Caco-2 (cell line): ENCODE data around the gene KCNAB3. TPM values are rescaled to one million over a fixed set of nuclear protein-coding genes. Genes with fewer than 3 reads are reported as not detected.

Experiments used
- BruUV-seq: library from RNA; stranded (reverse); fragments of 400-500 nt; replicated peaks from 2 replicates; lab custom pipeline; 2021; lab: Mats Ljungman, UMichigan
- CTCF ChIA-PET: fragments of 300-600 bp; sonication (Branson Sonifier 250); formaldehyde crosslinking; loops from one replicate; lab custom pipeline; 2022; ENCODE audit warnings: antibody characterized with exemption; lab: Charles Lee
- POLR2A ChIA-PET: fragments of 300-600 bp; sonication (Branson Sonifier 250); formaldehyde crosslinking; loops from one replicate; lab custom pipeline; 2022; ENCODE audit warnings: antibody characterized with exemption; lab: Charles Lee
- DNase-seq, 2 experiments: peaks; one replicate each; pipeline versions ENCODE4 v3.0.0 to v3.0.0-alpha.2; 2020 to 2022
- H3K27me3 ChIP-seq: replicated peaks from 2 replicates; pipeline ENCODE4 v1.6.0; 2011; ENCODE audit warnings: low read length; ENCODE audit not compliant: control insufficient read depth, insufficient read depth
- H3K36me3 ChIP-seq: 2 replicates; pipeline ENCODE4 v1.5.1; 2011; ENCODE audit warnings: low read length; ENCODE audit not compliant: control insufficient read depth, insufficient read depth
- H3K4me1 ChIP-seq: fragments of 250-450 bp; sonication (Bioruptor Pico); 2 replicates; pipeline ENCODE4 v1.5.1; 2020; ENCODE audit warnings: mild to moderate bottlenecking
- H3K4me3 ChIP-seq: 2 replicates; pipeline ENCODE4 v1.5.1; 2011; ENCODE audit warnings: low read depth, mild to moderate bottlenecking, control low read depth, low read length
- H3K9me3 ChIP-seq: fragments of 250-450 bp; sonication (Bioruptor Pico); 2 replicates; pipeline ENCODE4 v1.5.1; 2020; ENCODE audit warnings: mild to moderate bottlenecking, moderate library complexity
- H3K27ac Mint-ChIP-seq: one replicate; pipeline ENCODE4 v1.8.0; 2022; ENCODE audit warnings: mixed read lengths; ENCODE audit not compliant: unreplicated experiment
- H3K27me3 Mint-ChIP-seq: one replicate; pipeline ENCODE4 v1.8.0; 2022; ENCODE audit warnings: mixed read lengths; ENCODE audit not compliant: insufficient read depth, unreplicated experiment
- H3K36me3 Mint-ChIP-seq: one replicate; pipeline ENCODE4 v1.8.0; 2022; ENCODE audit warnings: mild to moderate bottlenecking, mixed read lengths; ENCODE audit not compliant: insufficient read depth, unreplicated experiment
- H3K4me1 Mint-ChIP-seq: one replicate; pipeline ENCODE4 v1.8.0; 2022; ENCODE audit warnings: low read depth, mixed read lengths; ENCODE audit not compliant: unreplicated experiment
- H3K4me3 Mint-ChIP-seq: one replicate; pipeline ENCODE4 v1.8.0; 2022; ENCODE audit warnings: mild to moderate bottlenecking, moderate library complexity, mixed read lengths; ENCODE audit not compliant: unreplicated experiment
- H3K9me3 Mint-ChIP-seq: one replicate; pipeline ENCODE4 v1.8.0; 2022; ENCODE audit warnings: mixed read lengths; ENCODE audit not compliant: unreplicated experiment
- intact Hi-C: fragments of 100-400 bp; cut with micrococcal nuclease; formaldehyde crosslinking; loops from one replicate; pipeline ENCODE4 v1.10.0; 2022; ENCODE audit not compliant: unreplicated experiment
- total RNA-seq: library from RNA; stranded (reverse); gene quantifications from 2 replicates; pipeline ENCODE4 v1.2.3, GENCODE V29; 2022
- TF ChIP-seq, protein P1 (sequence below), 2 experiments: fragments of 200-600 bp in 1 of 2; IDR thresholded peaks; 1 replicate in 1 of 2; 2 replicates in 1 of 2; pipeline versions ENCODE4 v1.5.1 to v1.8.0; 2011 to 2022; ENCODE audit warnings: antibody characterized with exemption in 1 of 2, control low read depth in 1 of 2, inconsistent platforms in 1 of 2, low read depth in 1 of 2, low read length in 1 of 2, mild to moderate bottlenecking in 1 of 2, moderate library complexity in 1 of 2; ENCODE audit not compliant: insufficient read depth in 1 of 2, severe bottlenecking in 1 of 2, unreplicated experiment in 1 of 2

Gene KCNAB3
- total RNA-seq, 1 experiment from 2014 or later = 2.0 TPM

DNA sequence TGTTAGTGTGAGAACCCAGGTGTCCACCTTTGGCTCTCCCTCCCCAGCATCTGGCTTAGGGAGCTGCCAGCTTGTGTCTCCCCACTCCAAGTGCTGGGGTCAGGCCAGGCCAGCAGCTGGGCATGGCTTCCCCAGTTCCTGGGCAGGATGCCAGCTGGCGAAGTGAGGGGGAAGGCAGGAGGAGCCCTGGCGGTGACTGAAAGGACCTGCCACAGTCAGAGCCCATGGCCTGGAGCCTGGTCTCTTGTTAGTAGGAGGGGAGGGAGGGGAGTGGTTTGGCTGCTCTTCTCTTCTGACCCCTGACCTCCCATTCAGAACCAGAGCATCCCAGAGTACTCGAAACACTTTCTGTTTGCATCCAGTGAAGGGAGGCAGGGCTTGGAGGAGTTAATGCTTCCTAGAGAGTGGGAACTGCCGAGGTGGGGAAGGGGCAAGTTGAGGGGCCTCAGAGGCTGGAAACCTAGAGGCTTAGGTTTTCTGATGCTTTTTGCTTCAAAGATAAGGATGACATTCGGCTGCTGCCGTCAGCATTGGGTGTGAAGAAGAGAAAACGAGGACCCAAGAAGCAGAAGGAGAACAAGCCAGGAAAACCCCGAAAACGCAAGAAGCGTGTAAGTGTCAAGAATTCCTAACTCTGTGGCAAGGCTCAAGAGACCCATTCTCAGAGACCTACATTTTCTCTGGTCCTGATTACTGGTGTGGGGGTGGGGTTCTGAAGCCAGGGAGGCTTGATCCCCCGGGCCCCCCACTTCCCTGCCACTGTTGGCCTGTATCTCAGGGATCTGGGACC, 40.3 kb downstream of the KCNAB3 start:
- Histone ChIP-seq H3K9me3 (no peaks in the 10 kb centered on the region), H3K36me3 (no peaks in the 10 kb centered on the region), H3K4me3 (no peak overlapping the region), H3K4me1 (no peaks in the 10 kb centered on the region; the same call in 1 of the 2 replicates), H3K27me3 (no peaks in the 10 kb centered on the region)
- TF ChIP-seq, protein P1, sequence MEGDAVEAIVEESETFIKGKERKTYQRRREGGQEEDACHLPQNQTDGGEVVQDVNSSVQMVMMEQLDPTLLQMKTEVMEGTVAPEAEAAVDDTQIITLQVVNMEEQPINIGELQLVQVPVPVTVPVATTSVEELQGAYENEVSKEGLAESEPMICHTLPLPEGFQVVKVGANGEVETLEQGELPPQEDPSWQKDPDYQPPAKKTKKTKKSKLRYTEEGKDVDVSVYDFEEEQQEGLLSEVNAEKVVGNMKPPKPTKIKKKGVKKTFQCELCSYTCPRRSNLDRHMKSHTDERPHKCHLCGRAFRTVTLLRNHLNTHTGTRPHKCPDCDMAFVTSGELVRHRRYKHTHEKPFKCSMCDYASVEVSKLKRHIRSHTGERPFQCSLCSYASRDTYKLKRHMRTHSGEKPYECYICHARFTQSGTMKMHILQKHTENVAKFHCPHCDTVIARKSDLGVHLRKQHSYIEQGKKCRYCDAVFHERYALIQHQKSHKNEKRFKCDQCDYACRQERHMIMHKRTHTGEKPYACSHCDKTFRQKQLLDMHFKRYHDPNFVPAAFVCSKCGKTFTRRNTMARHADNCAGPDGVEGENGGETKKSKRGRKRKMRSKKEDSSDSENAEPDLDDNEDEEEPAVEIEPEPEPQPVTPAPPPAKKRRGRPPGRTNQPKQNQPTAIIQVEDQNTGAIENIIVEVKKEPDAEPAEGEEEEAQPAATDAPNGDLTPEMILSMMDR (IDR thresholded peaks at IDR 0.05; ENCODE audit: insufficient read depth in 1 of 2, low read depth in 1 of 2, low read length in 1 of 2, severe bottlenecking in 1 of 2, unreplicated experiment in 1 of 2) = no peak
- ChIA-PET POLR2A (no interaction called here), CTCF (no interaction called here)
- DNase-seq = no peak
- H3K9me3 Mint-ChIP-seq = no peaks in the 10 kb centered on the region
- H3K36me3 Mint-ChIP-seq = peaks cover 13% of the 10 kb centered on the region
- H3K4me1 Mint-ChIP-seq = no peaks in the 10 kb centered on the region
- intact Hi-C loops = loop anchor here (2.0 kb wide), 1 partner anchor 27 kb away; no protein-coding TSS in a partner anchor
- no peak overlapping the region for H3K4me3 Mint-ChIP-seq
- no TSS peak for BruUV-seq
- H3K27me3 Mint-ChIP-seq = no peaks in the 10 kb centered on the region
- H3K27ac Mint-ChIP-seq = no peak overlapping the region

DNA sequence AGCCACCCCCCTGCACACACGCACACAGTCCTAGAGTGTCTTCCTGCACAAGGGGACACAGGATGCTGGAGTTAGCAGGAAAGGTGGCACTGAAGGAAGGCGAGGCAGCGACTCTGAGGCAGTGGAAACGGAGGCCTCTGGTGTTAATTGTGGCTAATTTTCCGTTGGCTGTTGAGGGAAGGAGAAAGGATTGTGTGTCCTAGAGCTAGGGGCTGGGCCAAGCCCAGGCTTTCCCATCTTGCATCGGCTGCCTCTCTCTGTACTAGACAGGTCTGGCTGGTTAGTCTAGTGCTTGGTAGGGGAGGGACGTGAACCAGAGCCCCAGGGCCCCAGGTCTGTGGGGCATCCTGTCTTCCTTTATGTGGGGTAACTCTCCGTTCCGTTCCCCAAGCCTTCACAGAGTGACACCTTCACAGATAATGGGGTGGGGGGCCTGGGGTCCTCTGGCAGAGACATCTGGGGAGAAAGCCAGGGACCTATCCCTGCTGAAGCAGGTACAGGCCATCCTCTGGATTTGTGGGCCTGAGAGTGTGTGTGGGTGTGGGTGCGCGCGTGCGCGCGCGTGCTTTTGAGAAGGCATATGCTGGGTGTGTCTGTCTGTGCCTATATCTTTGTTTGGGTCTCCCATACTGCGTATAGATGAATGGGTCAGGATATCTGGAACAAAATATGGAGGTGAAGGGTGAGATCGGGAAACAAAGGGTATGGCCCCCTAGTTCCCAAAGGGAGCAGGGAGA, 41.3 kb downstream of the KCNAB3 start, which contains the start of gene CHD3:
Gene CHD3 (plus strand): TSS at position 606 of the 737 bp plus-strand sequence. CDS start 212 bp downstream, outside the sequence.
- no peaks in the 10 kb centered on the region for H3K9me3 ChIP-seq
- Mint-ChIP-seq H3K4me1 (no peaks in the 10 kb centered on the region), H3K27ac (no peak within 1 kb of the TSS), H3K36me3 (peaks cover 6% of the 10 kb centered on the region), H3K9me3 (no peaks in the 10 kb centered on the region), H3K4me3 (no peak within 1 kb of the TSS), H3K27me3 (no peaks in the 10 kb centered on the region)
- CTCF ChIA-PET = no interaction called here
- BruUV-seq = no TSS peak
- H3K27me3 ChIP-seq = no peaks in the 10 kb centered on the region
- no peaks in the 10 kb centered on the region; the same call in 1 of the 2 replicates for H3K4me1 ChIP-seq
- POLR2A ChIA-PET = no interaction called here
- peak within 1 kb of the TSS; percentile 52 for H3K4me3 ChIP-seq
- intact Hi-C loops = loop anchor here (2.0 kb wide), 1 partner anchor 26 kb away; no protein-coding TSS in a partner anchor
- H3K36me3 ChIP-seq = no peaks in the 10 kb centered on the region
- TF ChIP-seq, protein P1 (IDR thresholded peaks at IDR 0.05; ENCODE audit: insufficient read depth in 1 of 2, low read depth in 1 of 2, low read length in 1 of 2, severe bottlenecking in 1 of 2, unreplicated experiment in 1 of 2) = no peak
- peak; percentile 42 to 44 for DNase-seq

DNA sequence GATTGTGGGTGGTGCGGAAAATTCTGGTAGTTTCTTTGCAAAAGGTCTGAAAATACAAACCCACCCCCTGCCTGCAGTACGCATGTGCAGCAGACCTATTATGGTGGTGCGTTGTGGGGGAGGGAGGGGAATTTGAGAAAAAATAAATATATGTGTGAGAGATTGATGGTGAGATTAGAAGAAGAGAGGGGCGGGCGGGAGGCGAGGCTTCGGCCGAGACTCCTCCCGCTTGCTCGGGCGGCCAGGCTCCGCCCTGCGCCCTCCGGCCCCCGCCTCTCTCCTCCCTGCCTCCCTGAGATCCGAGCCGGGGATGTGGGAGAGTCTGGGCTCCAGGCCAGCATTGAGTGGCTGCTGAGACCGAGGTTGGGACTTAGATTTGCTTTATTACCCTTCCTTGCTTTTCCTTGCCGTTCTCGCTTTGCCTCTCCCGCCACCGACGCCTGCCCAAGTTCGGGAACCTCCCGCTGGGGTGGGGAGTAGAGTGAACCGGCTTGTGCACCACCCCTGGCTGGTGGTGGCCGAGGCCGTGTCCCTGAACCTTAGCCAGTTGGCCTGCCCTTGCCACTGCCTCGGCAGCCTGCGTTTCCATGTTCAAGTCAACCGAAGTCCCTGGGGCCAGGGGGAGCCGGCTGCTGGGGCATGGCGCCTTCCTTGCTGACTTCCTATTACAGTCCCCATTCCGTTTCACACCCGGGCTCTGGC, 42.0 kb downstream of the KCNAB3 start:
- peaks cover 6% of the 10 kb centered on the region for H3K36me3 Mint-ChIP-seq
- Histone ChIP-seq H3K27me3 (no peaks in the 10 kb centered on the region), H3K4me3 (peak overlapping the region; percentile 52), H3K9me3 (no peaks in the 10 kb centered on the region), H3K4me1 (no peaks in the 10 kb centered on the region; the same call in 1 of the 2 replicates), H3K36me3 (no peaks in the 10 kb centered on the region)
- TF ChIP-seq, protein P1 (IDR thresholded peaks at IDR 0.05; ENCODE audit: insufficient read depth in 1 of 2, low read depth in 1 of 2, low read length in 1 of 2, severe bottlenecking in 1 of 2, unreplicated experiment in 1 of 2) = no peak
- CTCF ChIA-PET = no interaction called here
- DNase-seq = peak; percentile 70 to 73
- intact Hi-C loops = loop anchor here (2.0 kb wide), 1 partner anchor 25 kb away; no protein-coding TSS in a partner anchor
- no peak overlapping the region for H3K4me3 Mint-ChIP-seq
- H3K4me1 Mint-ChIP-seq = no peaks in the 10 kb centered on the region
- BruUV-seq = TSS peak; percentile 31
- POLR2A ChIA-PET = no interaction called here
- H3K9me3 Mint-ChIP-seq = no peaks in the 10 kb centered on the region
- no peak overlapping the region for H3K27ac Mint-ChIP-seq
- no peaks in the 10 kb centered on the region for H3K27me3 Mint-ChIP-seq
